HG03432 (cell line): Measurements from ENCODE around the gene MAGEA6.
"Not testable (repeated sequence)": the region's sequence is repeated elsewhere in the genome, so short reads cannot be mapped to it uniquely, and the experiment has no call there.

Experiments
- ATAC-seq: cut with Tn5 transposase; IDR thresholded peaks from one replicate; pipeline ENCODE4 v1.9.1; 2021; ENCODE audit warnings: mild to moderate bottlenecking, moderate library complexity; ENCODE audit not compliant: unreplicated experiment

MAGEA6 gene

GRCh38 chrX:152734143-152734858, 35.2 kb downstream of the MAGEA6 start:
- ATAC-seq = not testable (repeated sequence)

- ATAC-seq = no peak
Observed at GRCh38 chrX:152733261-152733975, 36.1 kb downstream of the MAGEA6 start, which contains the start of the genes CSAG1 and MAGEA12. CSAG1 (minus strand) TSS chrX:152733721; CDS start chrX:152732460, 1,261 bp downstream. MAGEA12 (plus strand) TSS chrX:152733757; CDS start chrX:152736162, 2,405 bp downstream.

- ATAC-seq = no peak
Observed at GRCh38 chrX:152725409-152725808, 44.1 kb downstream of the MAGEA6 start.
